Progenitor cell of endocrine pancreas (in vitro differentiated cells): ENCODE measurements around the gene VSNL1. TPM values are rescaled to one million over a fixed set of nuclear protein-coding genes. Genes with fewer than 3 reads are reported as not detected.

ENCODE experiments used
- DNase-seq: peaks from one replicate; pipeline ENCODE4 v3.0.0; 2021; ENCODE audit warnings: low spot score; ENCODE audit not compliant: unreplicated experiment
- H3K27ac Mint-ChIP-seq: 2 replicates; pipeline ENCODE4 v1.8.0; 2021; ENCODE audit warnings: mild to moderate bottlenecking, moderate library complexity, mixed read lengths
- H3K27me3 Mint-ChIP-seq: 2 replicates; pipeline ENCODE4 v1.8.0; 2021; ENCODE audit warnings: mixed read lengths
- H3K36me3 Mint-ChIP-seq: 2 replicates; pipeline ENCODE4 v1.8.0; 2022; ENCODE audit warnings: mixed read lengths; ENCODE audit not compliant: insufficient read depth
- H3K4me1 Mint-ChIP-seq: 2 replicates; pipeline ENCODE4 v1.8.0; 2021; ENCODE audit warnings: low read depth, mixed read lengths
- H3K4me3 Mint-ChIP-seq: 2 replicates; pipeline ENCODE4 v1.8.0; 2021; ENCODE audit warnings: low read depth, mild to moderate bottlenecking, moderate library complexity, mixed read lengths
- H3K9me3 Mint-ChIP-seq: 2 replicates; pipeline ENCODE4 v1.8.0; 2021; ENCODE audit warnings: low read depth, mixed read lengths
- CTCF ChIP-seq: fragments of 200-600 bp; sonication (generic); IDR thresholded peaks from one replicate; pipeline ENCODE4 v1.5.0; 2021; ENCODE audit warnings: antibody characterized with exemption, mild to moderate bottlenecking; ENCODE audit not compliant: unreplicated experiment
- total RNA-seq: library from RNA; stranded (reverse); gene quantifications from 2 replicates; pipeline ENCODE4 v1.2.1, GENCODE V29; 2021

Gene VSNL1
- total RNA-seq, 1 donor from 2014 or later: 1.1 TPM

- H3K27me3 Mint-ChIP-seq: no peaks in the 10 kb centered on the region
- TF ChIP-seq CTCF: no peak
- H3K4me3 Mint-ChIP-seq: no peak overlapping the region
- H3K4me1 Mint-ChIP-seq: no peaks in the 10 kb centered on the region
- no peak overlapping the region for H3K27ac Mint-ChIP-seq
- no peaks in the 10 kb centered on the region for H3K9me3 Mint-ChIP-seq
- peaks cover 4% of the 10 kb centered on the region for H3K36me3 Mint-ChIP-seq
- no peak for DNase-seq
Measured at GRCh38 chr2:17662723-17663122, 122.2 kb downstream of the VSNL1 start.

GRCh38 chr2:17664534-17664933 is 124.0 kb downstream of the VSNL1 start:
- H3K4me1 Mint-ChIP-seq: no peaks in the 10 kb centered on the region
- DNase-seq: no peak
- H3K36me3 Mint-ChIP-seq: peaks cover 9% of the 10 kb centered on the region
- H3K27me3 Mint-ChIP-seq: no peaks in the 10 kb centered on the region
- H3K4me3 Mint-ChIP-seq: no peak overlapping the region
- no peak for TF ChIP-seq CTCF
- no peak overlapping the region for H3K27ac Mint-ChIP-seq
- no peaks in the 10 kb centered on the region for H3K9me3 Mint-ChIP-seq

GRCh38 chr2:17667898-17668297 is 127.4 kb downstream of the VSNL1 start:
- no peaks in the 10 kb centered on the region for H3K27me3 Mint-ChIP-seq
- H3K4me1 Mint-ChIP-seq: no peaks in the 10 kb centered on the region
- peaks cover 6% of the 10 kb centered on the region for H3K36me3 Mint-ChIP-seq
- no peak for TF ChIP-seq CTCF
- H3K27ac Mint-ChIP-seq: no peak overlapping the region
- H3K4me3 Mint-ChIP-seq: no peak overlapping the region
- DNase-seq: no peak
- no peaks in the 10 kb centered on the region for H3K9me3 Mint-ChIP-seq

- Mint-ChIP-seq H3K27me3 (no peaks in the 10 kb centered on the region), H3K9me3 (no peaks in the 10 kb centered on the region), H3K36me3 (peaks cover 8% of the 10 kb centered on the region), H3K27ac (no peak overlapping the region), H3K4me3 (no peak overlapping the region), H3K4me1 (no peaks in the 10 kb centered on the region)
- DNase-seq: no peak
- no peak for TF ChIP-seq CTCF
Measured at GRCh38 chr2:17672583-17673317, 132.3 kb downstream of the VSNL1 start.

GRCh38 chr2:17674817-17675216 is 134.3 kb downstream of the VSNL1 start:
- no peak for DNase-seq
- H3K36me3 Mint-ChIP-seq: peaks cover 4% of the 10 kb centered on the region
- no peaks in the 10 kb centered on the region for H3K4me1 Mint-ChIP-seq
- H3K4me3 Mint-ChIP-seq: no peak overlapping the region
- H3K27me3 Mint-ChIP-seq: no peaks in the 10 kb centered on the region
- no peak overlapping the region for H3K27ac Mint-ChIP-seq
- no peak for TF ChIP-seq CTCF
- H3K9me3 Mint-ChIP-seq: no peaks in the 10 kb centered on the region
